Fibroblast of lung (primary cell): ENCODE results near the gene IGF1R. TPM values are rescaled to one million over a fixed set of nuclear protein-coding genes. Genes with fewer than 3 reads are reported as not detected.
"Not testable (repeated sequence)": the region's sequence is repeated elsewhere in the genome, so short reads cannot be mapped to it uniquely, and the experiment has no call there.

Experiments
- DNase-seq, 2 donors: peaks; one replicate each; pipeline versions ENCODE4 v3.0.0 to v3.0.0-alpha.2; 2010; ENCODE audit warnings: low read depth in 2 of 2
- H2AFZ ChIP-seq: 2 replicates; pipeline ENCODE4 v1.5.1; 2012; ENCODE audit warnings: low read length, control low read depth, inconsistent platforms
- H3K27ac ChIP-seq: 2 replicates; pipeline ENCODE4 v1.5.1; 2011; ENCODE audit warnings: low read length, control low read depth; ENCODE audit not compliant: insufficient read depth
- H3K27me3 ChIP-seq: 2 replicates; pipeline ENCODE4 v1.5.1; 2011; ENCODE audit warnings: mild to moderate bottlenecking, low read length; ENCODE audit not compliant: control insufficient read depth, insufficient read depth
- H3K36me3 ChIP-seq: 2 replicates; pipeline ENCODE4 v1.5.1; 2011; ENCODE audit warnings: low read length; ENCODE audit not compliant: control insufficient read depth, insufficient read depth
- H3K4me1 ChIP-seq: 2 replicates; pipeline ENCODE4 v1.5.1; 2011; ENCODE audit warnings: low read length; ENCODE audit not compliant: control insufficient read depth, insufficient read depth; ENCODE audit errors: extremely low read depth
- H3K4me2 ChIP-seq: 2 replicates; pipeline ENCODE4 v1.5.1; 2011; ENCODE audit warnings: low read length, control low read depth; ENCODE audit not compliant: insufficient read depth; ENCODE audit errors: extremely low read depth
- H3K4me3 ChIP-seq, 4 experiments: fragments of 200-600 bp in 1 of 4; sonication (generic) in 1 of 4; replicated peaks in 1 of 4; 2 replicates each; pipeline ENCODE4 v1.5.1; 2011 to 2016; ENCODE audit warnings: low read length in 4 of 4, low read depth in 3 of 4, mild to moderate bottlenecking in 3 of 4, control low read depth in 2 of 4, inconsistent platforms in 1 of 4, mixed read lengths in 1 of 4; ENCODE audit not compliant: insufficient read depth in 1 of 4; ENCODE audit errors: control extremely low read depth in 1 of 4
- H3K79me2 ChIP-seq: 2 replicates; pipeline ENCODE4 v1.5.1; 2012; ENCODE audit warnings: mild to moderate bottlenecking, low read length, inconsistent platforms; ENCODE audit not compliant: control insufficient read depth, insufficient read depth
- H3K9ac ChIP-seq: 2 replicates; pipeline ENCODE4 v1.5.1; 2011; ENCODE audit warnings: mild to moderate bottlenecking, low read length, control low read depth; ENCODE audit not compliant: insufficient read depth
- H3K9me3 ChIP-seq: 2 replicates; pipeline ENCODE4 v1.5.1; 2012; ENCODE audit warnings: low read depth, low read length; ENCODE audit not compliant: control insufficient read depth, insufficient read depth
- H4K20me1 ChIP-seq: 2 replicates; pipeline ENCODE4 v1.5.1; 2011; ENCODE audit warnings: low read length; ENCODE audit not compliant: control insufficient read depth, insufficient read depth; ENCODE audit errors: extremely low read depth
- CTCF ChIP-seq, 2 donors: IDR thresholded peaks in 1 of 2; conservative IDR thresholded peaks in 1 of 2; 1 replicate in 1 of 2; 2 replicates in 1 of 2; pipeline ENCODE4 v1.5.1; 2011 to 2012; ENCODE audit warnings: low read length in 2 of 2, control low read depth in 1 of 2, inconsistent platforms in 1 of 2, low read depth in 1 of 2, mild to moderate bottlenecking in 1 of 2
- EZH2 ChIP-seq: IDR thresholded peaks from 2 replicates; pipeline ENCODE4 v1.5.1; 2012; ENCODE audit warnings: low read length, control low read depth, mild to moderate bottlenecking; ENCODE audit errors: missing control alignments
- polyA plus RNA-seq, 2 donors: library from polyadenylated mRNA; depleted of rRNA in 1 of 2; stranded (reverse) in 1 of 2; unstranded in 1 of 2; fragments of >200 nt; gene quantifications; 2 replicates each; pipeline ENCODE4 v1.2.1, GENCODE V29; 2011 to 2012; ENCODE audit warnings: missing spikeins in 1 of 2
- total RNA-seq: library from RNA; depleted of rRNA; stranded (reverse); fragments of >200 nt; gene quantifications from 2 replicates; pipeline ENCODE4 v1.2.1, GENCODE V29; 2014

Gene IGF1R
- total and polyA plus RNA-seq, 2 donors (not counting 1 experiment from before 2014, with no cell fraction given), result 14.6 to 28.6 TPM

GRCh38 chr15:98617328-98617980 lies 30.9 kb upstream of the IGF1R start:
- no peak overlapping the region for H3K9ac ChIP-seq
- no peaks in the 10 kb centered on the region for H3K9me3 ChIP-seq
- no peaks in the 10 kb centered on the region for H3K79me2 ChIP-seq
- H3K4me1 ChIP-seq, result no peaks in the 10 kb centered on the region
- H3K36me3 ChIP-seq, result no peaks in the 10 kb centered on the region
- no peaks in the 10 kb centered on the region for H3K27me3 ChIP-seq
- no peak for DNase-seq
- no peak overlapping the region for H2AFZ ChIP-seq
- no peak overlapping the region for H3K27ac ChIP-seq
- TF ChIP-seq EZH2, result no peak
- H4K20me1 ChIP-seq, result no peaks in the 10 kb centered on the region
- H3K4me3 ChIP-seq, result no peak overlapping the region
- no peak overlapping the region for H3K4me2 ChIP-seq

- H3K27me3 ChIP-seq, H3K27ac ChIP-seq: not testable (repeated sequence)
Observed at GRCh38 chr15:98618576-98618975, 29.8 kb upstream of the IGF1R start.

GRCh38 chr15:98620020-98620419 lies 28.3 kb upstream of the IGF1R start:
- no peaks in the 10 kb centered on the region for H3K36me3 ChIP-seq
- H3K4me1 ChIP-seq, result no peaks in the 10 kb centered on the region
- no peaks in the 10 kb centered on the region for H3K9me3 ChIP-seq
- DNase-seq, result no peak
- no peaks in the 10 kb centered on the region for H3K79me2 ChIP-seq
- H4K20me1 ChIP-seq, result no peaks in the 10 kb centered on the region
- H3K27me3 ChIP-seq, result no peaks in the 10 kb centered on the region
- H3K9ac ChIP-seq, result no peak overlapping the region
- no peak overlapping the region for H3K4me2 ChIP-seq
- H3K27ac ChIP-seq, result no peak overlapping the region
- TF ChIP-seq CTCF (conservative IDR thresholded peaks at IDR 0.05 in 1 of 2, IDR thresholded peaks at IDR 0.05 in 1 of 2; ENCODE audit: low read depth in 1 of 2, low read length in 2 of 2) (no peak), EZH2 (no peak)
- H3K4me3 ChIP-seq, result no peak overlapping the region
- H2AFZ ChIP-seq, result no peak overlapping the region

More at GRCh38 chr15:98618576-98618975, 29.8 kb upstream of the IGF1R start:
- H3K4me1 ChIP-seq, DNase-seq, H4K20me1 ChIP-seq, H3K4me2 ChIP-seq, H3K4me3 ChIP-seq, H3K9ac ChIP-seq, H3K36me3 ChIP-seq, H2AFZ ChIP-seq, H3K79me2 ChIP-seq, H3K9me3 ChIP-seq: not testable (repeated sequence)

GRCh38 chr15:98621021-98621420 lies 27.3 kb upstream of the IGF1R start:
- no peak overlapping the region for H2AFZ ChIP-seq
- no peak for DNase-seq
- no peak overlapping the region for H3K4me3 ChIP-seq
- H3K27me3 ChIP-seq, result no peaks in the 10 kb centered on the region
- no peaks in the 10 kb centered on the region for H3K79me2 ChIP-seq
- H3K9me3 ChIP-seq, result no peaks in the 10 kb centered on the region
- TF ChIP-seq EZH2, result no peak
- TF ChIP-seq CTCF (conservative IDR thresholded peaks at IDR 0.05 in 1 of 2, IDR thresholded peaks at IDR 0.05 in 1 of 2; ENCODE audit: low read depth in 1 of 2, low read length in 2 of 2), result no peak
- H3K4me1 ChIP-seq, result no peaks in the 10 kb centered on the region
- H3K36me3 ChIP-seq, result no peaks in the 10 kb centered on the region
- no peak overlapping the region for H3K4me2 ChIP-seq
- H3K27ac ChIP-seq, result no peak overlapping the region
- H4K20me1 ChIP-seq, result no peaks in the 10 kb centered on the region
- no peak overlapping the region for H3K9ac ChIP-seq
